Lung (tissue), 12 donors: ENCODE measurements around the gene FOXO1. TPM values are rescaled to one million over a fixed set of nuclear protein-coding genes. Genes with fewer than 3 reads are reported as not detected.

Experiments
- ATAC-seq: fragments of 200-7000 bp; cut with Tn5 transposase; one replicate; pipeline ENCODE4 v1.9.1; 2020; ENCODE audit warnings: moderate number of reproducible peaks; ENCODE audit not compliant: insufficient read depth, low FRiP score
- DNase-seq, 3 donors: peaks; one replicate each; pipeline ENCODE4 v3.0.0-alpha.2; 2013 to 2017
- H3K27ac ChIP-seq, 2 donors: one replicate each; pipeline ENCODE4 v1.5.1; 2013; ENCODE audit warnings: mild to moderate bottlenecking in 2 of 2, moderate library complexity in 2 of 2, control low read depth in 1 of 2, inconsistent platforms in 1 of 2, low read depth in 1 of 2, low read length in 1 of 2
- H3K27me3 ChIP-seq, 3 donors: one replicate each; pipeline ENCODE4 v1.5.1; 2013; ENCODE audit warnings: low read length in 2 of 3; ENCODE audit not compliant: control insufficient read depth in 3 of 3, insufficient read depth in 3 of 3
- H3K36me3 ChIP-seq, 4 donors: one replicate each; pipeline ENCODE4 v1.5.1; 2013; ENCODE audit warnings: low read length in 4 of 4, mild to moderate bottlenecking in 1 of 4, moderate library complexity in 1 of 4; ENCODE audit not compliant: control insufficient read depth in 4 of 4, insufficient read depth in 4 of 4
- H3K4me1 ChIP-seq, 5 donors: one replicate each; pipeline ENCODE4 v1.5.1; 2013; ENCODE audit warnings: low read length in 5 of 5, mild to moderate bottlenecking in 2 of 5, moderate library complexity in 1 of 5; ENCODE audit not compliant: control insufficient read depth in 5 of 5, insufficient read depth in 5 of 5
- H3K4me3 ChIP-seq: one replicate; pipeline ENCODE4 v1.5.1; 2013; ENCODE audit warnings: mild to moderate bottlenecking, control low read depth, moderate library complexity
- H3K9ac ChIP-seq, 2 donors: one replicate each; pipeline ENCODE4 v1.5.1; 2013; ENCODE audit warnings: low read length in 2 of 2, control low read depth in 1 of 2; ENCODE audit not compliant: insufficient read depth in 1 of 2
- H3K9me3 ChIP-seq, 4 donors: one replicate each; pipeline ENCODE4 v1.5.1; 2013; ENCODE audit warnings: low read length in 3 of 4, mild to moderate bottlenecking in 1 of 4, moderate library complexity in 1 of 4; ENCODE audit not compliant: control insufficient read depth in 4 of 4, insufficient read depth in 3 of 4
- CTCF ChIP-seq: IDR thresholded peaks from 2 replicates; pipeline ENCODE4 v1.5.1; 2012; ENCODE audit warnings: mild to moderate bottlenecking; ENCODE audit errors: control extremely low read depth, extremely low read depth
- WGBS, 2 donors: extraction: QIAGEN DNeasy Blood & Tissue Kit; methylation state at CpG; one replicate each; pipeline ENCODE4 v1.1.7; 2013; 5-methylcytosine and 5-hydroxymethylcytosine counted together
- polyA plus RNA-seq, 2 donors: library from polyadenylated mRNA; stranded (reverse); fragments of 200-250 nt; gene quantifications; one replicate each; pipeline ENCODE4 v1.2.1, GENCODE V29; 2013
- total RNA-seq, 2 donors: library from RNA; depleted of rRNA in 1 of 2; stranded (reverse); fragments of >200 nt in 1 of 2; gene quantifications; one replicate each; pipeline ENCODE4 v1.2.1, GENCODE V29; 2014 to 2021
- donor health status: control.
- donor health status: control.
- donor health status: Bipolar disorder and iron deficiency.
- donor health status: healthy.
- donor health status: DM: yes; HTN: yes; CAD: no.

FOXO1 gene
- total and polyA plus RNA-seq, 4 donors: 4.1 to 37.1 (median 21.3) TPM

- Histone ChIP-seq H3K4me3 (no peak overlapping the region), H3K27ac (no peak overlapping the region), H3K36me3 (no peaks in the 10 kb centered on the region), H3K9me3 (peaks cover 0 to 4% (median 0%) of the 10 kb centered on the region in 4 donors), H3K27me3 (no peaks in the 10 kb centered on the region), H3K4me1 (peaks cover 5 to 54% (median 11%) of the 10 kb centered on the region in 5 donors), H3K9ac (no peak overlapping the region)
- WGBS, 2 donors: 96 to 97% methylated on average over 2 of the region's 2 CpGs
- DNase-seq (no peak), ATAC-seq (no peak)
- no peak for TF ChIP-seq CTCF
These were observed 83.9 kb downstream of the FOXO1 start for GRCh38 chr13:40582531-40582930.

GRCh38 chr13:40581277-40581579, 85.2 kb downstream of the FOXO1 start:
- H3K9ac ChIP-seq: no peak overlapping the region
- peaks cover 0 to 49% (median 7%) of the 10 kb centered on the region in 5 donors for H3K4me1 ChIP-seq
- H3K9me3 ChIP-seq: peaks cover 0 to 4% (median 0%) of the 10 kb centered on the region in 4 donors
- ATAC-seq (no peak), DNase-seq (no peak)
- H3K27ac ChIP-seq: no peak overlapping the region
- H3K4me3 ChIP-seq: no peak overlapping the region
- no peak for TF ChIP-seq CTCF
- no peaks in the 10 kb centered on the region for H3K36me3 ChIP-seq
- WGBS, 2 donors: 74 to 100% methylated on average over 1 of the region's 1 CpG
- H3K27me3 ChIP-seq: no peaks in the 10 kb centered on the region

- ATAC-seq (no peak), DNase-seq (no peak)
- Histone ChIP-seq H3K4me3 (no peak overlapping the region), H3K27me3 (no peaks in the 10 kb centered on the region), H3K36me3 (no peaks in the 10 kb centered on the region), H3K4me1 (peaks cover 0 to 44% (median 7%) of the 10 kb centered on the region in 5 donors), H3K27ac (no peak overlapping the region), H3K9ac (no peak overlapping the region), H3K9me3 (peaks cover 0 to 4% (median 0%) of the 10 kb centered on the region in 4 donors)
- no peak for TF ChIP-seq CTCF
- 76 to 84% methylated on average over 7 of the region's 7 CpGs for WGBS, 2 donors
These were observed 85.7 kb downstream of the FOXO1 start for GRCh38 chr13:40580566-40581276.

GRCh38 chr13:40579535-40579934, 86.9 kb downstream of the FOXO1 start:
- DNase-seq: no peak
- Histone ChIP-seq H3K27ac (no peak overlapping the region), H3K27me3 (no peaks in the 10 kb centered on the region), H3K36me3 (no peaks in the 10 kb centered on the region), H3K9me3 (peaks cover 0 to 4% (median 0%) of the 10 kb centered on the region in 4 donors), H3K4me1 (peaks cover 0 to 37% (median 7%) of the 10 kb centered on the region in 5 donors), H3K4me3 (no peak overlapping the region), H3K9ac (no peak overlapping the region)
- no peak for TF ChIP-seq CTCF
- ATAC-seq: no peak
- 97 to 98% methylated on average over 2 of the region's 2 CpGs for WGBS, 2 donors
